ENCODE measurements around the gene BCO1.

BCO1 gene

GRCh38 chr16:81284995-81285600 is 46.6 kb downstream of the BCO1 start:
- TF ChIP-seq CTCF (IDR thresholded peaks at IDR 0.05), result no peak
- Histone ChIP-seq H3K27me3 (no peaks in the 10 kb centered on the region), H3K36me3 (no peaks in the 10 kb centered on the region), H3K27ac (no peak overlapping the region), H3K4me1 (ENCODE audit: control insufficient read depth in 1 of 2, insufficient read depth in 1 of 2, low read depth in 1 of 2, low read length in 1 of 2) (no peaks in the 10 kb centered on the region), H3K4me3 (ENCODE audit: low read depth in 1 of 2, low read length in 1 of 2) (no peak overlapping the region), H3K9me3 (no peaks in the 10 kb centered on the region)

GRCh38 chr16:81286190-81286589 is 47.7 kb downstream of the BCO1 start:
- Histone ChIP-seq H3K27me3 (no peaks in the 10 kb centered on the region), H3K27ac (no peak overlapping the region), H3K4me3 (ENCODE audit: low read depth in 1 of 2, low read length in 1 of 2) (no peak overlapping the region), H3K4me1 (ENCODE audit: control insufficient read depth in 1 of 2, insufficient read depth in 1 of 2, low read depth in 1 of 2, low read length in 1 of 2) (no peaks in the 10 kb centered on the region), H3K9me3 (no peaks in the 10 kb centered on the region), H3K36me3 (no peaks in the 10 kb centered on the region)
- TF ChIP-seq CTCF (IDR thresholded peaks at IDR 0.05), result no peak

- TF ChIP-seq CTCF (IDR thresholded peaks at IDR 0.05), result no peak
- Histone ChIP-seq H3K9me3 (no peaks in the 10 kb centered on the region), H3K27me3 (peaks cover 16% of the 10 kb centered on the region), H3K36me3 (no peaks in the 10 kb centered on the region), H3K4me3 (ENCODE audit: low read depth in 1 of 2, low read length in 1 of 2) (no peak overlapping the region), H3K27ac (no peak overlapping the region), H3K4me1 (ENCODE audit: control insufficient read depth in 1 of 2, insufficient read depth in 1 of 2, low read depth in 1 of 2, low read length in 1 of 2) (no peaks in the 10 kb centered on the region)
Observed at GRCh38 chr16:81291117-81291516, 52.6 kb downstream of the BCO1 start.

GRCh38 chr16:81292936-81293335 is 54.4 kb downstream of the BCO1 start:
- no peaks in the 10 kb centered on the region for H3K36me3 ChIP-seq
- TF ChIP-seq CTCF (IDR thresholded peaks at IDR 0.05), result no peak
- H3K9me3 ChIP-seq, result no peaks in the 10 kb centered on the region
- H3K4me3 ChIP-seq (ENCODE audit: low read depth in 1 of 2, low read length in 1 of 2), result no peak overlapping the region
- no peaks in the 10 kb centered on the region for H3K4me1 ChIP-seq (ENCODE audit: control insufficient read depth in 1 of 2, insufficient read depth in 1 of 2, low read depth in 1 of 2, low read length in 1 of 2)
- H3K27ac ChIP-seq, result no peak overlapping the region
- H3K27me3 ChIP-seq, result peaks cover 21% of the 10 kb centered on the region

GRCh38 chr16:81293909-81294802 is 55.7 kb downstream of the BCO1 start:
- no peak for TF ChIP-seq CTCF (IDR thresholded peaks at IDR 0.05)
- no peaks in the 10 kb centered on the region for H3K4me1 ChIP-seq (ENCODE audit: control insufficient read depth in 1 of 2, insufficient read depth in 1 of 2, low read depth in 1 of 2, low read length in 1 of 2)
- no peaks in the 10 kb centered on the region for H3K36me3 ChIP-seq
- no peaks in the 10 kb centered on the region for H3K9me3 ChIP-seq
- H3K27me3 ChIP-seq, result peaks cover 21% of the 10 kb centered on the region
- H3K4me3 ChIP-seq (ENCODE audit: low read depth in 1 of 2, low read length in 1 of 2), result no peak overlapping the region
- no peak overlapping the region for H3K27ac ChIP-seq

Data from neutrophil (primary cell).